ENCODE data around the gene SORL1-AS1.

SORL1-AS1 gene

GRCh38 chr11:121425828-121426227 lies 26.9 kb downstream of the SORL1-AS1 start:
- peaks cover 10% of the 10 kb centered on the region for H3K9me3 Mint-ChIP-seq
- H3K27me3 ChIP-seq, result peaks cover 18% of the 10 kb centered on the region

GRCh38 chr11:121422675-121423074 lies 30.1 kb downstream of the SORL1-AS1 start:
- H3K27ac ChIP-seq, result no peak overlapping the region
- DNase-seq (ENCODE audit: low spot score), result no peak
- no peak overlapping the region for H2AFZ ChIP-seq (replicated peaks)
- H4K20me1 ChIP-seq (ENCODE audit: low read depth), result no peaks in the 10 kb centered on the region
- no peak overlapping the region for H3K4me2 ChIP-seq
- H3K79me2 ChIP-seq (ENCODE audit: low read depth), result no peaks in the 10 kb centered on the region
- H3K27ac Mint-ChIP-seq, result no peak overlapping the region
- no peak overlapping the region for H3K9ac ChIP-seq
- H3F3A ChIP-seq (ENCODE audit: low read depth), result peaks cover 9% of the 10 kb centered on the region
- peaks cover 10% of the 10 kb centered on the region for H3K4me1 ChIP-seq
- H3K9me3 ChIP-seq (ENCODE audit: low read depth), result no peaks in the 10 kb centered on the region
- H3K9me3 Mint-ChIP-seq, result peaks cover 10% of the 10 kb centered on the region
- no peaks in the 10 kb centered on the region for H3K36me3 ChIP-seq
- H3K36me3 Mint-ChIP-seq, result peaks cover 2% of the 10 kb centered on the region
- H3K27me3 ChIP-seq, result peaks cover 12% of the 10 kb centered on the region
- peaks cover 5% of the 10 kb centered on the region for H3K4me1 Mint-ChIP-seq
- no peak overlapping the region for H3K4me3 Mint-ChIP-seq
- no peak overlapping the region for H3K4me3 ChIP-seq
- H3K27me3 Mint-ChIP-seq (ENCODE audit: insufficient read depth, low read depth), result peaks cover 8% of the 10 kb centered on the region
- no peak for TF ChIP-seq EZH2phosphoT487 (IDR thresholded peaks at IDR 0.05)
- no peak for TF ChIP-seq EZH2 (IDR thresholded peaks at IDR 0.05)
- TF ChIP-seq CTCF (IDR thresholded peaks at IDR 0.05), result no peak

More at GRCh38 chr11:121425828-121426227, 26.9 kb downstream of the SORL1-AS1 start:
- no peaks in the 10 kb centered on the region for H3K79me2 ChIP-seq (ENCODE audit: low read depth)
- no peak overlapping the region for H3K4me3 ChIP-seq
- peaks cover 9% of the 10 kb centered on the region for H3F3A ChIP-seq (ENCODE audit: low read depth)
- Mint-ChIP-seq H3K27ac (no peak overlapping the region), H3K36me3 (peaks cover 2% of the 10 kb centered on the region), H3K4me1 (peaks cover 5% of the 10 kb centered on the region), H3K27me3 (ENCODE audit: insufficient read depth, low read depth) (peaks cover 8% of the 10 kb centered on the region), H3K4me3 (no peak overlapping the region)
- DNase-seq (ENCODE audit: low spot score), result no peak
- no peak overlapping the region for H3K27ac ChIP-seq
- TF ChIP-seq CTCF (IDR thresholded peaks at IDR 0.05), result no peak
- TF ChIP-seq EZH2 (IDR thresholded peaks at IDR 0.05), result no peak
- no peak for TF ChIP-seq EZH2phosphoT487 (IDR thresholded peaks at IDR 0.05)
- no peak overlapping the region for H3K9ac ChIP-seq
- H2AFZ ChIP-seq (replicated peaks), result no peak overlapping the region
- H3K4me2 ChIP-seq, result no peak overlapping the region
- H3K9me3 ChIP-seq (ENCODE audit: low read depth), result no peaks in the 10 kb centered on the region
- peaks cover 12% of the 10 kb centered on the region for H3K4me1 ChIP-seq
- no peaks in the 10 kb centered on the region for H4K20me1 ChIP-seq (ENCODE audit: low read depth)
- H3K36me3 ChIP-seq, result no peaks in the 10 kb centered on the region

GRCh38 chr11:121421149-121421901 lies 31.4 kb downstream of the SORL1-AS1 start:
- Histone ChIP-seq H3F3A (ENCODE audit: low read depth) (peaks cover 6% of the 10 kb centered on the region), H3K4me1 (no peaks in the 10 kb centered on the region), H3K27me3 (peaks cover under 1% of the 10 kb centered on the region), H3K4me2 (no peak overlapping the region), H3K36me3 (no peaks in the 10 kb centered on the region), H4K20me1 (ENCODE audit: low read depth) (no peaks in the 10 kb centered on the region), H3K9me3 (ENCODE audit: low read depth) (no peaks in the 10 kb centered on the region), H3K9ac (no peak overlapping the region), H3K4me3 (no peak overlapping the region), H3K79me2 (ENCODE audit: low read depth) (no peaks in the 10 kb centered on the region), H3K27ac (no peak overlapping the region), H2AFZ (replicated peaks) (no peak overlapping the region)
- H3K9me3 Mint-ChIP-seq, result peaks cover 10% of the 10 kb centered on the region
- H3K36me3 Mint-ChIP-seq, result peaks cover 2% of the 10 kb centered on the region
- TF ChIP-seq EZH2 (IDR thresholded peaks at IDR 0.05) (no peak), EZH2phosphoT487 (IDR thresholded peaks at IDR 0.05) (no peak), CTCF (IDR thresholded peaks at IDR 0.05) (no peak)
- H3K27ac Mint-ChIP-seq, result no peak overlapping the region
- H3K27me3 Mint-ChIP-seq (ENCODE audit: insufficient read depth, low read depth), result peaks cover 8% of the 10 kb centered on the region
- no peak for DNase-seq (ENCODE audit: low spot score)
- H3K4me1 Mint-ChIP-seq, result peaks cover 4% of the 10 kb centered on the region
- H3K4me3 Mint-ChIP-seq, result no peak overlapping the region
